ENCODE measurements around the gene BTNL2.
"Not testable (repeated sequence)": the region's sequence is repeated elsewhere in the genome, so short reads cannot be mapped to it uniquely, and the experiment has no call there.

GRCh38 chr6:32359225-32359624, 47.8 kb downstream of the BTNL2 start:
- not testable (repeated sequence) for TF ChIP-seq CTCF, POLR2A, EP300 (IDR thresholded peaks at IDR 0.05)

All from tibial nerve (tissue), 4 donors.